ENCODE measurements around the gene MARK4. TPM values are rescaled to one million over a fixed set of nuclear protein-coding genes. Genes with fewer than 3 reads are reported as not detected.

MARK4 gene
- total RNA-seq, 1 donor from 2014 or later: 10.8 TPM

- Histone ChIP-seq H3K27me3 (ENCODE audit: control insufficient read depth, insufficient read depth, low read length) (no peaks in the 10 kb centered on the region), H3K36me3 (ENCODE audit: control insufficient read depth, insufficient read depth, low read length) (no peaks in the 10 kb centered on the region), H3K4me3 (ENCODE audit: low read depth, low read length) (no peak overlapping the region)
- FAIRE-seq: no peak
- TF ChIP-seq CTCF (IDR thresholded peaks at IDR 0.05; ENCODE audit: insufficient read depth, low read length, severe bottlenecking): no peak
- no peak for DNase-seq (ENCODE audit: low read depth)
Observed at GRCh38 chr19:45244133-45244794, 6.8 kb upstream of the MARK4 start.

- DNase-seq (ENCODE audit: low read depth) (no peak), FAIRE-seq (no peak)
- H3K4me3 ChIP-seq (ENCODE audit: low read depth, low read length): no peak within 1 kb of the TSS
- H3K27me3 ChIP-seq (ENCODE audit: control insufficient read depth, insufficient read depth, low read length): no peaks in the 10 kb centered on the region
- no peak for TF ChIP-seq CTCF (IDR thresholded peaks at IDR 0.05; ENCODE audit: insufficient read depth, low read length, severe bottlenecking)
- H3K36me3 ChIP-seq (ENCODE audit: control insufficient read depth, insufficient read depth, low read length): no peaks in the 10 kb centered on the region
Observed at GRCh38 chr19:45245334-45245787, 5.7 kb upstream of the MARK4 start, which contains the start of gene EXOC3L2. TSS of gene EXOC3L2 (minus strand) at chr19:45245407. CDS start at chr19:45239045, 6,362 bp downstream.

GRCh38 chr19:45245826-45246225 lies 5.2 kb upstream of the MARK4 start:
- Histone ChIP-seq H3K27me3 (ENCODE audit: control insufficient read depth, insufficient read depth, low read length) (no peaks in the 10 kb centered on the region), H3K4me3 (ENCODE audit: low read depth, low read length) (no peak overlapping the region), H3K36me3 (ENCODE audit: control insufficient read depth, insufficient read depth, low read length) (no peaks in the 10 kb centered on the region)
- no peak for TF ChIP-seq CTCF (IDR thresholded peaks at IDR 0.05; ENCODE audit: insufficient read depth, low read length, severe bottlenecking)
- DNase-seq (ENCODE audit: low read depth) (no peak), FAIRE-seq (no peak)

GRCh38 chr19:45247136-45247535 lies 3.9 kb upstream of the MARK4 start:
- DNase-seq (ENCODE audit: low read depth): no peak
- Histone ChIP-seq H3K4me3 (ENCODE audit: low read depth, low read length) (no peak overlapping the region), H3K36me3 (ENCODE audit: control insufficient read depth, insufficient read depth, low read length) (no peaks in the 10 kb centered on the region), H3K27me3 (ENCODE audit: control insufficient read depth, insufficient read depth, low read length) (no peaks in the 10 kb centered on the region)
- no peak for TF ChIP-seq CTCF (IDR thresholded peaks at IDR 0.05; ENCODE audit: insufficient read depth, low read length, severe bottlenecking)
- no peak for FAIRE-seq

- Histone ChIP-seq H3K27me3 (ENCODE audit: control insufficient read depth, insufficient read depth, low read length) (no peaks in the 10 kb centered on the region), H3K36me3 (ENCODE audit: control insufficient read depth, insufficient read depth, low read length) (peaks cover 3% of the 10 kb centered on the region), H3K4me3 (ENCODE audit: low read depth, low read length) (no peak overlapping the region)
- TF ChIP-seq CTCF (IDR thresholded peaks at IDR 0.05; ENCODE audit: insufficient read depth, low read length, severe bottlenecking): no peak
- DNase-seq (ENCODE audit: low read depth) (no peak), FAIRE-seq (no peak)
Observed at GRCh38 chr19:45249261-45250033, 1.6 kb upstream of the MARK4 start.

All from bronchial epithelial cell (primary cell).